Measurements from ENCODE around the gene CCDC126. TPM values are rescaled to one million over a fixed set of nuclear protein-coding genes. Genes with fewer than 3 reads are reported as not detected.

CCDC126 gene
- total and polyA plus RNA-seq, 9 of the 15 experiments (the other 6 are each of a cell fraction or from before 2014, with no cell fraction given), result 3.0 to 16.2 (median 5.2) TPM

DNA sequence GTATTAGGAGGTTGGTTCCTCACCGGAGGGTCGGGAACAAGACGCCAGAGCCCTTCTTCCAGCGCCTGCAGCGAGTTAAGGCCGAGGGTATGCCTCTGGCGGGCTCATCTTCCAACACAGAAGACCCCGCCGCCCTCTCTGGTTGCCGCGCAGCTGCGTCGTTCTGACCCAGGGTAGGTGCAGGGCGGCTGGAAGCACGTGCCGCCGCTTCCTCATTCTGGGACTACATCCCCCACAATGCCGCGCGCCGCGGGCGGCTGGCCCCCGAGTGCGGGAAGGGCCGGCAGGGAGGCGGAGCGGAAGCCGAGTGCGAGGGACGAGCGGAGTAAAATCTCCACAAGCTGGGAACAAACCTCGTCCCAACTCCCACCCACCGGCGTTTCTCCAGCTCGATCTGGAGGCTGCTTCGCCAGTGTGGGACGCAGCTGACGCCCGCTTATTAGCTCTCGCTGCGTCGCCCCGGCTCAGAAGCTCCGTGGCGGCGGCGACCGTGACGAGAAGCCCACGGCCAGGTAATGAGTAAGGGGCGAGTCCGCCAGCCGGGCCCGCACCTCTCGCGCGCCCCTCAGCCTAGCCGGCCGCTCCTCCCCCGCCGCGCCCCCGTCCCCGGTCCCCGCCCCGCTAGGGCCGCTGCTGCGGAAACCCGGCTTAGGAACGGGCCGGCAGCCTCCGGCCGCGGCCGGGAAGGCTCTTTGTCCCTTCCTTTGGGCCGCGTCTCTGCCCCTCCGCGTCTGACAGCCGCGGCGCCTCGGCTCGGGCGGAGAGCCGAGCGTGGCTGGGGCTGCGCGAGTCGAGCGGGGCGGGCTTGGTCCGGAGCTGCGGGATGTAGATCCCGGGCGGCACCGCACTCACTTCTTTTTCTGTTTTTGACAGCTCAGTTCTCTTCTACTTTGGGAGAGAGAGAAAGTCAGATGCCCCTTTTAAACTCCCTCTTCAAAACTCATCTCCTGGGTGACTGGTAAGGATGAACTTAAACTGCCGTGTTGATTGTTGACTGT lies at the start of gene CCDC126 (continued):
- TF ChIP-seq ZNF780A (CRISPR knock-in tag; IDR thresholded peaks at IDR 0.05) (no peak), IFI16 (CRISPR knock-in tag; IDR thresholded peaks at IDR 0.05) (no peak), POLR2AphosphoS5 (IDR thresholded peaks at IDR 0.05; ENCODE audit: control insufficient read depth, insufficient read depth, low read depth, low read length) (no peak), PURB (CRISPR knock-in tag; IDR thresholded peaks at IDR 0.05; ENCODE audit: low read depth) (no peak), FUS (optimal IDR thresholded peaks at IDR 0.05; ENCODE audit: low read depth, low read length) (no peak), STAG1 (CRISPR knock-in tag; IDR thresholded peaks at IDR 0.05; ENCODE audit: borderline replicate concordance) (no peak), ETV6 (IDR thresholded peaks at IDR 0.05; ENCODE audit: borderline replicate concordance in 1 of 2, low read depth in 2 of 2, low read length in 1 of 2) (no peak), ETV6 (CRISPR knock-in tag; IDR thresholded peaks at IDR 0.05; ENCODE audit: borderline replicate concordance) (no peak; the same call in 1 of the 2 replicates), ZNF431 (CRISPR knock-in tag; IDR thresholded peaks at IDR 0.05) (no peak), RUNX1 (IDR thresholded peaks at IDR 0.05; ENCODE audit: low read depth) (no peak), E2F3 (CRISPR knock-in tag; IDR thresholded peaks at IDR 0.05) (peak; percentile 73; the same call in 1 of the 2 replicates), RHOXF2B (CRISPR knock-in tag; conservative IDR thresholded peaks at IDR 0.05) (no peak), RCOR1 (IDR thresholded peaks at IDR 0.05; ENCODE audit: borderline replicate concordance in 1 of 2, low read depth in 2 of 2, low read length in 2 of 2) (peak in 1 of 2 experiments; percentile 68; a peak in 2 of 4 replicates), BRD9 (IDR thresholded peaks at IDR 0.05; ENCODE audit: low read depth, partially characterized antibody) (no peak), PHF21A (IDR thresholded peaks at IDR 0.05; ENCODE audit: borderline replicate concordance, low read depth) (peak; percentile 41; the same call in 1 of the 2 replicates), ZNF197 (CRISPR knock-in tag; IDR thresholded peaks at IDR 0.05; ENCODE audit: low read depth) (no peak)
- TF ChIP-seq, protein P1, sequence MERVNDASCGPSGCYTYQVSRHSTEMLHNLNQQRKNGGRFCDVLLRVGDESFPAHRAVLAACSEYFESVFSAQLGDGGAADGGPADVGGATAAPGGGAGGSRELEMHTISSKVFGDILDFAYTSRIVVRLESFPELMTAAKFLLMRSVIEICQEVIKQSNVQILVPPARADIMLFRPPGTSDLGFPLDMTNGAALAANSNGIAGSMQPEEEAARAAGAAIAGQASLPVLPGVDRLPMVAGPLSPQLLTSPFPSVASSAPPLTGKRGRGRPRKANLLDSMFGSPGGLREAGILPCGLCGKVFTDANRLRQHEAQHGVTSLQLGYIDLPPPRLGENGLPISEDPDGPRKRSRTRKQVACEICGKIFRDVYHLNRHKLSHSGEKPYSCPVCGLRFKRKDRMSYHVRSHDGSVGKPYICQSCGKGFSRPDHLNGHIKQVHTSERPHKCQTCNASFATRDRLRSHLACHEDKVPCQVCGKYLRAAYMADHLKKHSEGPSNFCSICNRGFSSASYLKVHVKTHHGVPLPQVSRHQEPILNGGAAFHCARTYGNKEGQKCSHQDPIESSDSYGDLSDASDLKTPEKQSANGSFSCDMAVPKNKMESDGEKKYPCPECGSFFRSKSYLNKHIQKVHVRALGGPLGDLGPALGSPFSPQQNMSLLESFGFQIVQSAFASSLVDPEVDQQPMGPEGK (CRISPR knock-in tag; IDR thresholded peaks at IDR 0.05; ENCODE audit: borderline replicate concordance), result no peak
- TF ChIP-seq, protein P2, sequence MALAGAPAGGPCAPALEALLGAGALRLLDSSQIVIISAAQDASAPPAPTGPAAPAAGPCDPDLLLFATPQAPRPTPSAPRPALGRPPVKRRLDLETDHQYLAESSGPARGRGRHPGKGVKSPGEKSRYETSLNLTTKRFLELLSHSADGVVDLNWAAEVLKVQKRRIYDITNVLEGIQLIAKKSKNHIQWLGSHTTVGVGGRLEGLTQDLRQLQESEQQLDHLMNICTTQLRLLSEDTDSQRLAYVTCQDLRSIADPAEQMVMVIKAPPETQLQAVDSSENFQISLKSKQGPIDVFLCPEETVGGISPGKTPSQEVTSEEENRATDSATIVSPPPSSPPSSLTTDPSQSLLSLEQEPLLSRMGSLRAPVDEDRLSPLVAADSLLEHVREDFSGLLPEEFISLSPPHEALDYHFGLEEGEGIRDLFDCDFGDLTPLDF (CRISPR knock-in tag; IDR thresholded peaks at IDR 0.05), result no peak
- TF ChIP-seq, protein P3, sequence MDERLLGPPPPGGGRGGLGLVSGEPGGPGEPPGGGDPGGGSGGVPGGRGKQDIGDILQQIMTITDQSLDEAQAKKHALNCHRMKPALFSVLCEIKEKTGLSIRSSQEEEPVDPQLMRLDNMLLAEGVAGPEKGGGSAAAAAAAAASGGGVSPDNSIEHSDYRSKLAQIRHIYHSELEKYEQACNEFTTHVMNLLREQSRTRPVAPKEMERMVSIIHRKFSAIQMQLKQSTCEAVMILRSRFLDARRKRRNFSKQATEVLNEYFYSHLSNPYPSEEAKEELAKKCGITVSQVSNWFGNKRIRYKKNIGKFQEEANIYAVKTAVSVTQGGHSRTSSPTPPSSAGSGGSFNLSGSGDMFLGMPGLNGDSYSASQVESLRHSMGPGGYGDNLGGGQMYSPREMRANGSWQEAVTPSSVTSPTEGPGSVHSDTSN (CRISPR knock-in tag; IDR thresholded peaks at IDR 0.05; ENCODE audit: low read depth), result no peak
- TF ChIP-seq, protein P3 (tag; conservative IDR thresholded peaks at IDR 0.05; ENCODE audit: low read depth), result no peak
